ENCODE measurements around the gene PNPLA8. TPM values are rescaled to one million over a fixed set of nuclear protein-coding genes. Genes with fewer than 3 reads are reported as not detected.

Gene PNPLA8
- total and polyA plus RNA-seq, 2 of the 4 experiments (the other 2 are of a cell fraction), result 7.0 to 14.5 TPM

- Histone ChIP-seq H3K27ac (ENCODE audit: insufficient read depth, low read length) (no peak within 1 kb of the TSS), H3K4me2 (ENCODE audit: low read depth, low read length) (peak within 1 kb of the TSS; percentile 89), H2BK20ac (ENCODE audit: low read depth, low read length) (no peak within 1 kb of the TSS), H3K4me3 (ENCODE audit: insufficient read depth, low read depth, low read length) (peak within 1 kb of the TSS; percentile 43), H3K18ac (ENCODE audit: low read depth, low read length) (no peak within 1 kb of the TSS), H3K79me1 (ENCODE audit: low read depth in 1 of 2, low read length in 2 of 2) (no peaks in the 10 kb centered on the region), H3K56ac (ENCODE audit: extremely low read depth, insufficient read depth, low read length) (no peak within 1 kb of the TSS), H2BK5ac (ENCODE audit: low read depth, low read length, poor library complexity, severe bottlenecking) (no peak within 1 kb of the TSS), H3K27me3 (ENCODE audit: control insufficient read depth, insufficient read depth, low read length) (peaks cover 51% of the 10 kb centered on the region), H2AFZ (replicated peaks; ENCODE audit: low read length, poor library complexity) (peak within 1 kb of the TSS; percentile 84), H2BK15ac (ENCODE audit: low read depth, low read length) (no peak within 1 kb of the TSS), H2AK5ac (ENCODE audit: low read depth, low read length) (no peak within 1 kb of the TSS), H2BK120ac (ENCODE audit: low read depth, low read length) (no peak within 1 kb of the TSS), H2AK9ac (replicated peaks; ENCODE audit: low read depth, low read length, poor library complexity) (no peak within 1 kb of the TSS), H4K8ac (ENCODE audit: low read depth in 2 of 2, low read length in 2 of 2) (no peak within 1 kb of the TSS), H3K14ac (replicated peaks; ENCODE audit: low read depth, low read length) (no peak within 1 kb of the TSS), H3K9me1 (ENCODE audit: insufficient read depth, low read length) (no peaks in the 10 kb centered on the region; the same call in 1 of the 2 replicates), H3K9me3 (ENCODE audit: control insufficient read depth, insufficient read depth, low read length) (no peaks in the 10 kb centered on the region), H3K23ac (ENCODE audit: low read depth, low read length) (no peak within 1 kb of the TSS), H3K9ac (ENCODE audit: low read depth, low read length) (no peak within 1 kb of the TSS), H4K91ac (ENCODE audit: insufficient read depth, low read depth, low read length) (no peak within 1 kb of the TSS), H4K20me1 (ENCODE audit: insufficient read depth, low read length) (no peaks in the 10 kb centered on the region), H3K4ac (ENCODE audit: low read depth, low read length) (no peak within 1 kb of the TSS), H3K36me3 (ENCODE audit: control insufficient read depth, insufficient read depth, low read length) (no peaks in the 10 kb centered on the region), H4K5ac (ENCODE audit: low read depth, low read length) (no peak within 1 kb of the TSS), H3K4me1 (ENCODE audit: control insufficient read depth, insufficient read depth, low read length) (no peaks in the 10 kb centered on the region; the same call in 1 of the 2 replicates)
- DNase-seq (no peak), ATAC-seq (ENCODE audit: low read depth) (peak; percentile 28)
- CTCF ChIA-PET, result interaction anchor here (1.2 kb wide), 1 partner anchor 275 kb away, joined by 3 read pairs; no protein-coding TSS in a partner anchor
- dilution Hi-C loops (cut with HindIII; ENCODE audit: low sequenced_read_pairs, unreplicated experiment), result no loop called here
- 2% methylated on average over 43 of the region's 81 CpGs; no CpG with 5 or more reads in 1 of the 2 experiments for WGBS, 2 experiments (ENCODE audit: extremely low coverage in 2 of 2, insufficient read length in 1 of 2)
- intact Hi-C loops (cut with micrococcal nuclease), result loop anchor here (2.0 kb wide), 1 partner anchor 41 kb away; no protein-coding TSS in a partner anchor
- POLR2A ChIA-PET (ENCODE audit: unreplicated experiment), result interaction anchor here (0.7 kb wide), 1 partner anchor 13 kb away, joined by 6 read pairs; no protein-coding TSS in a partner anchor
- no peak for TF ChIP-seq POLR2A (IDR thresholded peaks at IDR 0.05; ENCODE audit: low read depth, low read length)
- no peak for TF ChIP-seq MAFK (IDR thresholded peaks at IDR 0.05; ENCODE audit: low read depth, low read length)
- no peak for TF ChIP-seq RFX5 (IDR thresholded peaks at IDR 0.05; ENCODE audit: low read depth, low read length)
- TF ChIP-seq CHD1 (IDR thresholded peaks at IDR 0.05; ENCODE audit: low read depth, low read length), result no peak
- no peak for TF ChIP-seq RAD21 (IDR thresholded peaks at IDR 0.05; ENCODE audit: low read length)
- TF ChIP-seq, protein P1, sequence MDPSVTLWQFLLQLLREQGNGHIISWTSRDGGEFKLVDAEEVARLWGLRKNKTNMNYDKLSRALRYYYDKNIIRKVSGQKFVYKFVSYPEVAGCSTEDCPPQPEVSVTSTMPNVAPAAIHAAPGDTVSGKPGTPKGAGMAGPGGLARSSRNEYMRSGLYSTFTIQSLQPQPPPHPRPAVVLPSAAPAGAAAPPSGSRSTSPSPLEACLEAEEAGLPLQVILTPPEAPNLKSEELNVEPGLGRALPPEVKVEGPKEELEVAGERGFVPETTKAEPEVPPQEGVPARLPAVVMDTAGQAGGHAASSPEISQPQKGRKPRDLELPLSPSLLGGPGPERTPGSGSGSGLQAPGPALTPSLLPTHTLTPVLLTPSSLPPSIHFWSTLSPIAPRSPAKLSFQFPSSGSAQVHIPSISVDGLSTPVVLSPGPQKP (IDR thresholded peaks at IDR 0.05; ENCODE audit: borderline replicate concordance, low read depth, low read length), result no peak
- in situ Hi-C loops (cut with MboI; ENCODE audit: low sequenced_read_pairs), result no loop called here
- BruUV-seq (replicated peaks), result no TSS peak
Measured at GRCh38 chr7:108455998-108456677, 69.8 kb downstream of the PNPLA8 start, which contains the start of gene NRCAM. TSS of gene NRCAM (minus strand) at chr7:108456436. CDS start at chr7:108240064, 216,372 bp downstream.

Measured in IMR-90 (cell line).